BLaER1 treated with 17β-estradiol and CSF1 and Interleukin-3, amounts not matched to agents 10 nM and 100 nM (cell line): ENCODE measurements around the gene S1PR3.

Experiments used
- H3K27ac ChIP-seq, 11 experiments: shearing (Covaris generic); formaldehyde crosslinking; 2 replicates each; pipeline ENCODE4 v1.8.1; 2022
- H3K27me3 ChIP-seq, 11 experiments: shearing (Covaris generic); formaldehyde crosslinking; 2 replicates each; pipeline ENCODE4 v1.8.1; 2022
- H3K36me3 ChIP-seq, 11 experiments: shearing (Covaris generic); formaldehyde crosslinking; 2 replicates each; pipeline ENCODE4 v1.8.1; 2022
- H3K4me1 ChIP-seq, 10 experiments: shearing (Covaris generic); formaldehyde crosslinking; 2 replicates each; pipeline ENCODE4 v1.8.1; 2022
- H3K4me2 ChIP-seq, 11 experiments: shearing (Covaris generic); formaldehyde crosslinking; 2 replicates each; pipeline ENCODE4 v1.8.1; 2022
- H3K4me3 ChIP-seq, 10 experiments: shearing (Covaris generic); formaldehyde crosslinking; 2 replicates each; pipeline ENCODE4 v1.8.1; 2022
- H3K9ac ChIP-seq, 11 experiments: shearing (Covaris generic); formaldehyde crosslinking; 2 replicates each; pipeline ENCODE4 v1.8.1; 2022
- H3K9me3 ChIP-seq, 11 experiments: shearing (Covaris generic); formaldehyde crosslinking; replicated peaks in 1 of 11; 2 replicates each; pipeline ENCODE4 v1.8.1; 2022
- H4K20me1 ChIP-seq, 11 experiments: shearing (Covaris generic); formaldehyde crosslinking; 2 replicates each; pipeline ENCODE4 v1.8.1; 2022
- Cebpa-rat ChIP-seq, 11 experiments: shearing (Covaris generic); IDR thresholded peaks; 2 replicates each; pipeline ENCODE4 v1.8.1; 2022

The S1PR3 gene

DNA sequence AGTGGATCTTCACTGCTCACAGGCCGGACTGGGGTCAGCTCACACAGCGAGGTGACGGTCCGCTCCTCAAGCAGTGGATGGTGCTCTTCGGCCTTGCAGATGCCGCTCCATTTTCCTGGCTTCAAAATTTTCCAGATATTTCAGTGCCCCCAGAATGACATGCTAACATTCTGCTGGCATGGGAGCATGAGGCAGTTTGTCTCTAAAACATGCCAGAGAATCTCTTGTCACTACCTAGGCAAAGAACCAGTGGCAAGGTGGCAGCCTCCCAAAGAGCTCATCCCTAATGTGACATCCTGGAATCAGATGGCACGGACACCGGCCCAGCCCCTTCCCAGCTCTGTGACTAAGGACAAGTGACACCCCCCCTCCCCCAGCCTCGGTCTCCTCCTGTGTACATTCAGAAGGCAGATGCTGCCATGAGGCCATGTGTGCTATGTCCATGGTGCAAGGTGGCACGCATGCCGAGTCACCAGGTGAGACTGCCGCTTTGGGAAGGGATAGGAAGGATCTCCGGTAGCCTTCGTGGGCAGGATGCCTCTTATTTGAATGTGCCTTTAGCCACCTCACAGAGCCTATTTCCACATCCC, 2.7 kb downstream of the S1PR3 start:
- peaks cover 28 to 48% (median 35%) of the 10 kb centered on the region in 11 experiments for H3K27me3 ChIP-seq
- H3K4me2 ChIP-seq = no peak overlapping the region
- H3K27ac ChIP-seq = no peak overlapping the region
- H3K36me3 ChIP-seq = 0 out of 22 replicates have a peak, but pooled peaks cover 0 to 5% (median 0%) of the 10 kb centered on the region in 11 experiments
- no peaks in the 10 kb centered on the region for H3K9me3 ChIP-seq
- no peak overlapping the region for H3K4me3 ChIP-seq
- peaks cover 21 to 42% (median 26%) of the 10 kb centered on the region in 10 experiments for H3K4me1 ChIP-seq
- no peak overlapping the region for H3K9ac ChIP-seq
- peaks cover 0 to 20% (median 0%) of the 10 kb centered on the region in 11 experiments; a peak in 4 of 22 replicates for H4K20me1 ChIP-seq
- no peak for TF ChIP-seq Cebpa-rat (IDR thresholded peaks at IDR 0.05)

DNA sequence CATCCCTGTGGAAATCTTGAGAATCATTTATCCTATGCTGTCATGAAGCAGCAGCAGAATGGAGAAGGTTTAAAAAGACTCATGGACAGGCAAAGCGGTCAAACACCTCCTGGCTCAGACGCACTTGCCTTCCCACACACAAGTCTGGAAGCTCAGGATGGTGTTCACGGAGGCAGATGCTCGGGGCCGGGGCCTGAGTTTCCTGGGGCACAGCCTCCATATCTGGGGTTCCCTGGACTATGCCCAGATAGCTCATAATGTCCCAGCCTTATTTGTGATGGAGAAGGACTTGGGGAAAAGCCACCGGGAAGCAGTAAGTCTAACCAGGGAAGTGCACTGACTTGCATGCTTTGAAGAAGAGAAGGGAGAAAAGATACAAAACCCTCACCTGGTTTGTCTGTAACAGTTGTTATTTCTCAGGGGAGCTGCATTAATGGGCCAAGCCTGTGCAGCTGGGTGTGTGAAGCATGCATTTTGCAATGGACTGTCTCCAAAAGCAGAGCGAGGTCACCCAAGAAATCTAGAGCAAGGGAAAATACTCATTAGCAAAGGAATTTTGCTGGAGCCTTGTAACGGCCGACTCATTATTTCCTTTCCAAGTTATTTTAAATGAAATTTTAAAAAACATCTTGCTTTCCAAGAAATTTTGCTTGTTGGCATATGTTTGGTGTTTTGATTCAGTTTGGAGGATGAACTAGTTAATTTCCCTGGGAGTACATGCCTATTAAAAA, 3.4 kb downstream of the S1PR3 start:
- peaks cover 0 to 20% (median 0%) of the 10 kb centered on the region in 11 experiments; a peak in 4 of 22 replicates for H4K20me1 ChIP-seq
- H3K9ac ChIP-seq = no peak overlapping the region
- TF ChIP-seq Cebpa-rat (IDR thresholded peaks at IDR 0.05) = no peak
- peaks cover 28 to 48% (median 34%) of the 10 kb centered on the region in 11 experiments for H3K27me3 ChIP-seq
- H3K9me3 ChIP-seq = no peaks in the 10 kb centered on the region
- no peak overlapping the region for H3K4me3 ChIP-seq
- no peak overlapping the region for H3K27ac ChIP-seq
- 0 out of 22 replicates have a peak, but pooled peaks cover 0 to 5% (median 0%) of the 10 kb centered on the region in 11 experiments for H3K36me3 ChIP-seq
- peaks cover 14 to 35% (median 21%) of the 10 kb centered on the region in 10 experiments for H3K4me1 ChIP-seq
- no peak overlapping the region for H3K4me2 ChIP-seq

DNA sequence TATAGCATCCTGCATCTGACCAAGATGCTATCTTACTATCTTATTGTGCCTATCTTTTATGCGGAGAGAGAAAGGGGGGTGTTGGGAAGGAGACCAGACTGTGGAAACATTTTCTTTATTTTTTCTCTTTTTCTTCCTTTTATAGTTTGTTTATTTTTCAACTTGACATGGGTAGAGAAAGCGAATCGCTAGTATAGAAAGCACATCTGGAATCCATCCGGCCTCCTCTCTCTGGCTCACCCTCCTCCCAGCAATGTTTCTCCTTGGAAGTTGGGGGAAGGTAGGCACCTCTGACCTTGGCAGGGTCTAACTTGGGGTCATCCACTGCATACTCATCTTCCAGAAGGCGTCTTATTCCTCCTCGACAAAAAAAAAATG, 3.9 kb downstream of the S1PR3 start:
- Histone ChIP-seq H3K27ac (no peak overlapping the region), H3K4me1 (peaks cover 8 to 30% (median 15%) of the 10 kb centered on the region in 10 experiments), H3K9ac (no peak overlapping the region), H3K9me3 (no peaks in the 10 kb centered on the region), H3K36me3 (0 out of 22 replicates have a peak, but pooled peaks cover 0 to 5% (median 0%) of the 10 kb centered on the region in 11 experiments), H3K27me3 (peaks cover 26 to 44% (median 28%) of the 10 kb centered on the region in 11 experiments), H3K4me2 (no peak overlapping the region), H3K4me3 (no peak overlapping the region), H4K20me1 (peaks cover 0 to 20% (median 0%) of the 10 kb centered on the region in 11 experiments; a peak in 4 of 22 replicates)
- TF ChIP-seq Cebpa-rat (IDR thresholded peaks at IDR 0.05) = no peak

DNA sequence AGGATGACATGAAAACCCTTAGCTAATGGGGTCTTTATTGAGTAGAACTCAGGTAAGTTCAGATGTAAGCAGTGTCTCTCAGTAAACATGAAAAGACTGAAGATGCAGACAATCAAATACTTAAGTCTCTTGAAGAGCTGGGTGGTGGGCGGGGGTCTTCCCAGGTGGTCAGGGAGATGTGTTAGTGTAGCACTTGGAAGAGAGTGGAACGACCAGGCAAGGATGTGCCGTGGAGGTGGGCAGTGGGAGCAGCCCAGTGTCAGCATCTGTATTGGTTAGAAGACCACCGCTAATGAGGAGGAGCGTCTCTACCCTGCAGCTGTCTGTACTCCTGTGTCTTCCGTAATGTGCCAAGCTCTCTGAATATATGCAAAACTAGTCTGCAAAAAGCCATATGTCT, 4.4 kb downstream of the S1PR3 start:
- Histone ChIP-seq H4K20me1 (peaks cover 0 to 20% (median 0%) of the 10 kb centered on the region in 11 experiments; a peak in 4 of 22 replicates), H3K4me2 (no peak overlapping the region), H3K4me1 (peaks cover 9 to 27% (median 13%) of the 10 kb centered on the region in 10 experiments), H3K27me3 (peaks cover 22 to 39% (median 25%) of the 10 kb centered on the region in 11 experiments), H3K27ac (no peak overlapping the region), H3K9ac (no peak overlapping the region), H3K36me3 (0 out of 22 replicates have a peak, but pooled peaks cover 0 to 5% (median 0%) of the 10 kb centered on the region in 11 experiments), H3K4me3 (no peak overlapping the region), H3K9me3 (no peaks in the 10 kb centered on the region)
- no peak for TF ChIP-seq Cebpa-rat (IDR thresholded peaks at IDR 0.05)

DNA sequence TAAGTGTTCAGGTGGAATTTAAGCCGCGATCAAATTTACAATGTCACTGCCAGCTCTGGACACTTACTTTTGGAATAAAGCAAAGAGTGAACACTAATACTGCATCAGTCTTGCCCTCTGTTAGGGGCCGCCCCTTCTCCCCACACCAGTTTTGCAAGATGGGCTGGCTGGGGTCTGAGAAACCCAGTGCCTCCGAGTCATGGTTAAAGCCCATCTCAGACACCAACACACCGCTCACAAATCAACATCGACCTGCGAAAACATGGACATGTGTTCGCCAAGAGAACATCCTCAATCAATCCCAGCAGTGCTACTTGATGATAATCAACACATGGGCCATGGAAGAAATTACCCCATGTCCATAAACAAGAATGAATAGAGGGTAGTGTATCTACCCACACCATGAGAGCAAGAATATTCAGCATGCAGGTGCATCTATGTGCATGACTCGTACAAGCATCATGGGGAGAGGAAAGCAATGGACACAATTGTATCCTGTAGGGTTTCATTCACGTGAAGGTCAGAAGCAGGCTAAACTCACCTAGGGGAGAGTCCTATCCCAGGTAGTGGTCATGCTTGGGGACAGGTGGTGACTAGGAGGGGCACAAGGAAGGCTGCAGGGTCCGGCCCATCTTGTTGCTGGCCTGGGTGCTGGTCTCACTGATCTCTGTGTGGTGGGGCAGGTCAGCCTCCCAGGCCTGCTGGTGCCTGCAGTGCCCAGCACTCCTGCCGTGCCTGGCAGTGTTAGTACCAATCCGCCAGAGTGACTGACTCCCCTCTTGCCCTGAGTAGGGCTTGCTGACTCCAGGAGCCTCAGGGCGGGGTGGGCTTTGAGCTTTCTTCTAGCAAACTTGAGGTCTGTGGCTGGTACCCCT, 5.0 kb downstream of the S1PR3 start:
- no peak for TF ChIP-seq Cebpa-rat (IDR thresholded peaks at IDR 0.05)
- no peak overlapping the region for H3K4me3 ChIP-seq
- no peak overlapping the region for H3K4me2 ChIP-seq
- H3K27me3 ChIP-seq = peaks cover 17 to 34% (median 19%) of the 10 kb centered on the region in 11 experiments
- H3K9me3 ChIP-seq = no peaks in the 10 kb centered on the region
- 0 out of 22 replicates have a peak, but pooled peaks cover 0 to 5% (median 0%) of the 10 kb centered on the region in 11 experiments for H3K36me3 ChIP-seq
- H3K9ac ChIP-seq = no peak overlapping the region
- no peak overlapping the region for H3K27ac ChIP-seq
- peaks cover 7 to 26% (median 13%) of the 10 kb centered on the region in 10 experiments for H3K4me1 ChIP-seq
- H4K20me1 ChIP-seq = peaks cover 0 to 20% (median 0%) of the 10 kb centered on the region in 11 experiments; a peak in 4 of 22 replicates

DNA sequence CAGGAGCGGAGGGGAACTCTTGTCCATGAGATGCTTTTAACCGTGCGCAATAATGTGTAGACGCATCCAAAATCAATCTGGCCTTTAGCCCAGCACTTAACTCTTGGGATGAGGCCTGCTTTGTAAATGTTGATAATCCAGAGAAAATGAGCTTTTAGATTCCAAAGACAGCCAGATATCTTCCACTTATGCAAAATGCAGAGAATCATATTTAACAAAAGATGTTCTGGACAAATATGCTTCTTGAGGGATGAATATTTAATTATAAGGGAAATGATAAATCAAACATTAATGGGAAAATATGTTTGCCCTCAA, 5.6 kb downstream of the S1PR3 start:
- no peaks in the 10 kb centered on the region for H3K9me3 ChIP-seq
- peaks cover 11 to 28% (median 13%) of the 10 kb centered on the region in 11 experiments for H3K27me3 ChIP-seq
- no peak overlapping the region for H3K9ac ChIP-seq
- no peak overlapping the region for H3K4me2 ChIP-seq
- peaks cover 4 to 23% (median 10%) of the 10 kb centered on the region in 10 experiments for H3K4me1 ChIP-seq
- H4K20me1 ChIP-seq = peaks cover 0 to 22% (median 0%) of the 10 kb centered on the region in 11 experiments; a peak in 4 of 22 replicates
- 0 out of 22 replicates have a peak, but pooled peaks cover 0 to 5% (median 0%) of the 10 kb centered on the region in 11 experiments for H3K36me3 ChIP-seq
- no peak overlapping the region for H3K27ac ChIP-seq
- H3K4me3 ChIP-seq = no peak overlapping the region
- no peak for TF ChIP-seq Cebpa-rat (IDR thresholded peaks at IDR 0.05)

DNA sequence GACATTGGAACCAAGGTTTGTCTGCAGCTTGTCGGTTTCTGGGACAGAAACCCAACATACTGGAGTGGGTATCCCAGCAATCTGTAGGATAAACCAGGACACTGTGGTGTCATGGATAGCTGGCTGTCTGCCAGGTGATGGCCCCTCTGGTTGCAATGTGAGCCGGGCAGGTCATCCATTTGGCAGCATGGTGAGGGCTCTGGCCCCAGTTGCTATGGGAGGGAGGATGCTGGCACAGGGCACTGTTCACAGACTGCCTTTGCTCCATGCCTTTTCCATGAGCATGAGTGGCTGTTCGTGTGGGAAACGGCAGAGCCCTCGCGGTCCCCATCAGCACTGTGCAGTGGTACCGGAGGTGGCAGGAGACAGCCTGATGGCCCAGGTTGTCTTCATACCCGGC, 6.4 kb downstream of the S1PR3 start:
- H3K27ac ChIP-seq = no peak overlapping the region
- H3K9me3 ChIP-seq = no peaks in the 10 kb centered on the region
- peaks cover 0 to 26% (median 0%) of the 10 kb centered on the region in 11 experiments; a peak in 4 of 22 replicates for H4K20me1 ChIP-seq
- peaks cover 3 to 21% (median 6%) of the 10 kb centered on the region in 11 experiments for H3K27me3 ChIP-seq
- no peak overlapping the region for H3K4me3 ChIP-seq
- TF ChIP-seq Cebpa-rat (IDR thresholded peaks at IDR 0.05) = no peak
- H3K36me3 ChIP-seq = 0 out of 22 replicates have a peak, but pooled peaks cover 0 to 7% (median 0%) of the 10 kb centered on the region in 11 experiments
- peaks cover 0 to 15% (median 5%) of the 10 kb centered on the region in 10 experiments; a peak in 10 of 20 replicates for H3K4me1 ChIP-seq
- no peak overlapping the region for H3K4me2 ChIP-seq
- no peak overlapping the region for H3K9ac ChIP-seq

DNA sequence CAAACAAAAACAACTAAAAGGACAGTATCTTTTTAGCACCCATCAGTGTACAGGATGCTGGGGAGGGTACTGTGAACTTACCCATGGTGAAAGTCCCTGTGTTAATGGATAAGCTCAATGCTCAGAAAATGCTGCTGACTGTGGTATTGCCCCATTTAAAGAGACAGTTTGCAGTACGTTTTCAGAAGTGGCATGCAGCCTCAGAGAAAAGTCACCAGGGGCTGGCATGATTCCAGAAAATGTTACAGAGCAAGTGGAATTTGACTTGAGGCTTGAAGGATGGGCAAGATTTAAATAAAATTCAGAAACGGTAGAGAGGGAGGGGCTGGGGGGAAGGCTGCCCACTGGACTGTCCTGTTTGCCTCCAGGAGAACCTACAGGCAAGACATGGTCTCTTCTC, 7.2 kb downstream of the S1PR3 start:
- H3K9me3 ChIP-seq = no peaks in the 10 kb centered on the region
- H3K36me3 ChIP-seq = 0 out of 22 replicates have a peak, but pooled peaks cover 0 to 8% (median 0%) of the 10 kb centered on the region in 11 experiments
- TF ChIP-seq Cebpa-rat (IDR thresholded peaks at IDR 0.05) = no peak
- H4K20me1 ChIP-seq = peaks cover 0 to 26% (median 0%) of the 10 kb centered on the region in 11 experiments; a peak in 4 of 22 replicates
- no peak overlapping the region for H3K9ac ChIP-seq
- no peak overlapping the region for H3K27ac ChIP-seq
- H3K4me2 ChIP-seq = no peak overlapping the region
- H3K4me3 ChIP-seq = no peak overlapping the region
- peaks cover 0 to 12% (median 0%) of the 10 kb centered on the region in 11 experiments; a peak in 4 of 22 replicates for H3K27me3 ChIP-seq
- H3K4me1 ChIP-seq = peaks cover 0 to 16% (median 6%) of the 10 kb centered on the region in 10 experiments; a peak in 11 of 20 replicates
